ENCODE measurements around the gene DSTN.

The DSTN gene

GRCh38 chr20:17613328-17614175 is 43.7 kb downstream of the DSTN start:
- DNase-seq: no peak

- no peak for DNase-seq
Measured at GRCh38 chr20:17614176-17614811, 44.4 kb downstream of the DSTN start.

- no peak for DNase-seq
Measured at GRCh38 chr20:17614812-17615644, 45.2 kb downstream of the DSTN start.

- DNase-seq: no peak
Measured at GRCh38 chr20:17615645-17616479, 46.0 kb downstream of the DSTN start.

- DNase-seq: no peak
Measured at GRCh38 chr20:17616480-17617211, 46.8 kb downstream of the DSTN start.

GRCh38 chr20:17617212-17617867 is 47.5 kb downstream of the DSTN start:
- DNase-seq: peak; percentile 41

- DNase-seq: no peak
Measured at GRCh38 chr20:17617868-17618672, 48.2 kb downstream of the DSTN start.

GRCh38 chr20:17618673-17619013 is 48.8 kb downstream of the DSTN start:
- no peak for DNase-seq

GRCh38 chr20:17619351-17620093 is 49.6 kb downstream of the DSTN start:
- no peak for DNase-seq

GRCh38 chr20:17620371-17621228 is 50.7 kb downstream of the DSTN start:
- no peak for DNase-seq

- DNase-seq: no peak
Measured at GRCh38 chr20:17621229-17621968, 51.5 kb downstream of the DSTN start.

GRCh38 chr20:17622086-17622850 is 52.4 kb downstream of the DSTN start:
- no peak for DNase-seq

GRCh38 chr20:17622851-17623508 is 53.1 kb downstream of the DSTN start:
- no peak for DNase-seq

- no peak for DNase-seq
Measured at GRCh38 chr20:17624070-17624469, 54.2 kb downstream of the DSTN start.

- DNase-seq: no peak
Measured at GRCh38 chr20:17624551-17625245, 54.8 kb downstream of the DSTN start.
